Measurements from ENCODE around the gene RCAN3.

GRCh38 chr1:24503870-24504523, 1.4 kb downstream of the RCAN3 start:
- TF ChIP-seq, protein P1, sequence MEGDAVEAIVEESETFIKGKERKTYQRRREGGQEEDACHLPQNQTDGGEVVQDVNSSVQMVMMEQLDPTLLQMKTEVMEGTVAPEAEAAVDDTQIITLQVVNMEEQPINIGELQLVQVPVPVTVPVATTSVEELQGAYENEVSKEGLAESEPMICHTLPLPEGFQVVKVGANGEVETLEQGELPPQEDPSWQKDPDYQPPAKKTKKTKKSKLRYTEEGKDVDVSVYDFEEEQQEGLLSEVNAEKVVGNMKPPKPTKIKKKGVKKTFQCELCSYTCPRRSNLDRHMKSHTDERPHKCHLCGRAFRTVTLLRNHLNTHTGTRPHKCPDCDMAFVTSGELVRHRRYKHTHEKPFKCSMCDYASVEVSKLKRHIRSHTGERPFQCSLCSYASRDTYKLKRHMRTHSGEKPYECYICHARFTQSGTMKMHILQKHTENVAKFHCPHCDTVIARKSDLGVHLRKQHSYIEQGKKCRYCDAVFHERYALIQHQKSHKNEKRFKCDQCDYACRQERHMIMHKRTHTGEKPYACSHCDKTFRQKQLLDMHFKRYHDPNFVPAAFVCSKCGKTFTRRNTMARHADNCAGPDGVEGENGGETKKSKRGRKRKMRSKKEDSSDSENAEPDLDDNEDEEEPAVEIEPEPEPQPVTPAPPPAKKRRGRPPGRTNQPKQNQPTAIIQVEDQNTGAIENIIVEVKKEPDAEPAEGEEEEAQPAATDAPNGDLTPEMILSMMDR (conservative IDR thresholded peaks at IDR 0.05), result no peak
- no peak for TF ChIP-seq EZH2 (IDR thresholded peaks at IDR 0.05; ENCODE audit: low read depth)
